Erythroblast (primary cell): ENCODE data around the gene FBXO31.

Experiments used
- GATA1 ChIP-seq: IDR thresholded peaks from 2 replicates; pipeline ENCODE4 v1.6.1; 2011; ENCODE audit warnings: low read depth, mild to moderate bottlenecking, control low read depth, low read length, moderate library complexity
- POLR2A ChIP-seq: IDR thresholded peaks from 2 replicates; pipeline ENCODE4 v1.6.1; 2011; ENCODE audit warnings: mild to moderate bottlenecking, low read length

GRCh38 chr16:87316450-87316922 lies 67.1 kb downstream of the FBXO31 start:
- TF ChIP-seq POLR2A (no peak), GATA1 (no peak)
